GM18517 (cell line): ENCODE data around the gene IGF1R.
"Not testable (repeated sequence)": the region's sequence is repeated elsewhere in the genome, so short reads cannot be mapped to it uniquely, and the experiment has no call there.

ENCODE experiments used
- ATAC-seq: cut with Tn5 transposase; IDR thresholded peaks from one replicate; pipeline ENCODE4 v1.9.1; 2021; ENCODE audit warnings: mild to moderate bottlenecking, moderate library complexity; ENCODE audit not compliant: unreplicated experiment

The IGF1R gene

DNA sequence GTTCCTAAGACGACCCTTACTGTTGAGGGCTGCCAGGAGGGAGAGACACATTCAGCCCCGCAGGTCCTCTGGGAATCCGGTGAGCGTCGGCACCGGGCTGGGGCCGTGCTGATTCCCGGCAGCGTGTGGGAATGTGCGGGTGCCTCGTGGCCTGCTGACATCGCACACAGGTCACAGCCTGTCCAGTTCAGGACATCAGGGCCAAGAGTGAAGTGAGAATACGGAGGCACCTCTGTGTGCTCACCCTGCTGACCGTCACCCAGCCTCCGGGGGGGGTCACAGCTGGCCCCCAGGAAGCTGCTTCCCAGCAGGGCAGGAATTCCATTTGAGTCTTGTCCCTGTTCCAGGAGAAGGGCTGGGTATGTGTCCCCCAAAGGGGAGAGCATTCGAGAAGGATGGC lies 305.6 kb downstream of the IGF1R start:
- ATAC-seq, result no peak

DNA sequence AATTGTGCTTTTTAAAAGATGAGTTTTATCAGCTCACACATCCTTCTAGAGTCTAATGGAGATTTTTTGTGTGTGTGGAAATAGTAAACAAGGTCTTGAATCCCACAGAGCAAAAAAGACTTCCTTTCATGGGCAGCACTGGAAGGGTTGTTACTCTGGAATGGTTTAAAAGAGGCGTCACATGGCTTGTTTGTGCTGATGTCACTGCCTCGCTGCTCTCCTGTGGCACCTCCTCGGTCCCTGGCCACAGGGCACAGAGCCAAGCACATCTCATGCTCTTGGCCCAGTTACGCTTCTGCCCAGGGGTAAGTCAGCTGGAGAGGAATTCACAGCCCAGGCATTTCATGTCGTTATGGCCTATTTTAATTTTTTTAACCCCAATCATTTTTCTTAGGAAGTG lies 306.1 kb downstream of the IGF1R start:
- ATAC-seq, result no peak

DNA sequence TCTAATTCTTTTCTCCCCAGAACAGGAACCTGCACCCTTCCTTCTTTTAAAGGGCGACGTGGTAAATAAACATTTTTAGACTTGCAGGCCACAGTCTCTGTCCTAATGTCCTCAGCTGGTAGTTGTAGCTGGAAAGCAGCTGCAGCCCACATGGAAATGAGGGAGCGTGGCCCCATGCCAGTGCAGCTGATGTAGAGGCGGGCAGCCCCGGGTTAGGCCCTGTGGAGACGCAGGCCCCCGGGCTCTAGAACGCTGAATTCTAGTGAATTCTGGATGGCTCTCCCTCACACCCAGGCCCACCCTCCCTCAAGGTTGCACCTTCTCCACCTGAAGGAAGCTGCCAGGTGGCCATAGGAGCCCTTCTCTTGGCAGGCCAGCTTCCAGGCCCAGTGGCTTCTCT lies 307.0 kb downstream of the IGF1R start:
- ATAC-seq, result no peak

DNA sequence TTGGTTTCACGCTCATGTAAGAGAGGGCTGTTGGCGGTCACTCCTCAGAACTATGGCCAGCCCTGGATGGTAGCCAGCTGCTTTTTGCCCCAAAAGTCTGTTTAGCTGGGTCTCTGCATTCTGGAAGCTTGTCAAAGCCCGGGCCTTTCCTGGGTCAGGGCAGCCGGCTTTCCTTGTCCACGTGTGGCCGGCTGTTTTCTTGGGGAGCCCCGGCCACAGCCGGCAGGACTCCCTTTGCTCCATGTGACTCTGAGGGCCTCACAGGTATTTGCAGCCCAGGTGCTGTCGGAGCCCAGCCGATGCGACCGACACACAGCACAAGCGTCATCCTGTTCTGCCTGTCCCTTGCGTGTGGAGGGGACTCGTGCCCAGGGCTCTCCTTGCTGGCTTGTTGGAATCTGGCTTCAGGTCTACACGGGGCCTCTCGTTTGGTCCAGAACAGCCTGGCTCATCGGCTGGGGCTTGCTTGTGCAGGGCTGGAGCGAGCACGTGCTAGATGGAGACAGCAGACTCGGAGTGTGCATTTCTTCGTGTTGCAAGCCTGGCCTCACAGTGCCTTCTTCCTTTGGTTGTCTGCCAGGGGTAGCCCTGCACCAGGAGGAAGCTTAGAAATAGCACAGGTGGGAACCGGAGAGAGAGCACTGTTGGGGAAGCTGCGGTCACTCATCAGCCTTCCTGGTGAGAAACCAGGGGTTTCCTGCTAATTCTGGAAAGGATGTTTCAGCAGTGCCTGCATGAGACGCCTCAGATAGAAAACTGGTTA lies 307.8 kb downstream of the IGF1R start:
- no peak for ATAC-seq

DNA sequence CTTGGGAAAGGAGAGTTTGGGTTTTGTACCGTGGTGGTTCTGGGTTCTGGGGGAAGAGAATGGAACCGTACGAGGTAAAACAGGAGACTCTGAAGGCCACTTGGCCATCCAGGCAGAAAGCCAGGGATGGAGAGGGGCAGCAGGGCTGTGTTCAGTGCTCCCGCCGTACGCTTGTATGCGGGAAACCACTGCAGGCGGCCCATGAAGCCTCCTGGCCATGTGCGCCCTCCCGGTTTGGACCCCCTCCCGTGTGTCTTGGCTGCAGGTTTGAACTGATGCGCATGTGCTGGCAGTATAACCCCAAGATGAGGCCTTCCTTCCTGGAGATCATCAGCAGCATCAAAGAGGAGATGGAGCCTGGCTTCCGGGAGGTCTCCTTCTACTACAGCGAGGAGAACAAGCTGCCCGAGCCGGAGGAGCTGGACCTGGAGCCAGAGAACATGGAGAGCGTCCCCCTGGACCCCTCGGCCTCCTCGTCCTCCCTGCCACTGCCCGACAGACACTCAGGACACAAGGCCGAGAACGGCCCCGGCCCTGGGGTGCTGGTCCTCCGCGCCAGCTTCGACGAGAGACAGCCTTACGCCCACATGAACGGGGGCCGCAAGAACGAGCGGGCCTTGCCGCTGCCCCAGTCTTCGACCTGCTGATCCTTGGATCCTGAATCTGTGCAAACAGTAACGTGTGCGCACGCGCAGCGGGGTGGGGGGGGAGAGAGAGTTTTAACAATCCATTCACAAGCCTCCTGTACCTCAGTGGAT lies 308.6 kb downstream of the IGF1R start:
- no peak for ATAC-seq

DNA sequence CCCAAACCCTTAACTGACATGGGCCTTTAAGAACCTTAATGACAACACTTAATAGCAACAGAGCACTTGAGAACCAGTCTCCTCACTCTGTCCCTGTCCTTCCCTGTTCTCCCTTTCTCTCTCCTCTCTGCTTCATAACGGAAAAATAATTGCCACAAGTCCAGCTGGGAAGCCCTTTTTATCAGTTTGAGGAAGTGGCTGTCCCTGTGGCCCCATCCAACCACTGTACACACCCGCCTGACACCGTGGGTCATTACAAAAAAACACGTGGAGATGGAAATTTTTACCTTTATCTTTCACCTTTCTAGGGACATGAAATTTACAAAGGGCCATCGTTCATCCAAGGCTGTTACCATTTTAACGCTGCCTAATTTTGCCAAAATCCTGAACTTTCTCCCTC lies 309.3 kb downstream of the IGF1R start:
- no peak for ATAC-seq

DNA sequence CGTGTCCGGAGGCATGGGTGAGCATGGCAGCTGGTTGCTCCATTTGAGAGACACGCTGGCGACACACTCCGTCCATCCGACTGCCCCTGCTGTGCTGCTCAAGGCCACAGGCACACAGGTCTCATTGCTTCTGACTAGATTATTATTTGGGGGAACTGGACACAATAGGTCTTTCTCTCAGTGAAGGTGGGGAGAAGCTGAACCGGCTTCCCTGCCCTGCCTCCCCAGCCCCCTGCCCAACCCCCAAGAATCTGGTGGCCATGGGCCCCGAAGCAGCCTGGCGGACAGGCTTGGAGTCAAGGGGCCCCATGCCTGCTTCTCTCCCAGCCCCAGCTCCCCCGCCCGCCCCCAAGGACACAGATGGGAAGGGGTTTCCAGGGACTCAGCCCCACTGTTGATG lies 309.7 kb downstream of the IGF1R start:
- no peak for ATAC-seq

DNA sequence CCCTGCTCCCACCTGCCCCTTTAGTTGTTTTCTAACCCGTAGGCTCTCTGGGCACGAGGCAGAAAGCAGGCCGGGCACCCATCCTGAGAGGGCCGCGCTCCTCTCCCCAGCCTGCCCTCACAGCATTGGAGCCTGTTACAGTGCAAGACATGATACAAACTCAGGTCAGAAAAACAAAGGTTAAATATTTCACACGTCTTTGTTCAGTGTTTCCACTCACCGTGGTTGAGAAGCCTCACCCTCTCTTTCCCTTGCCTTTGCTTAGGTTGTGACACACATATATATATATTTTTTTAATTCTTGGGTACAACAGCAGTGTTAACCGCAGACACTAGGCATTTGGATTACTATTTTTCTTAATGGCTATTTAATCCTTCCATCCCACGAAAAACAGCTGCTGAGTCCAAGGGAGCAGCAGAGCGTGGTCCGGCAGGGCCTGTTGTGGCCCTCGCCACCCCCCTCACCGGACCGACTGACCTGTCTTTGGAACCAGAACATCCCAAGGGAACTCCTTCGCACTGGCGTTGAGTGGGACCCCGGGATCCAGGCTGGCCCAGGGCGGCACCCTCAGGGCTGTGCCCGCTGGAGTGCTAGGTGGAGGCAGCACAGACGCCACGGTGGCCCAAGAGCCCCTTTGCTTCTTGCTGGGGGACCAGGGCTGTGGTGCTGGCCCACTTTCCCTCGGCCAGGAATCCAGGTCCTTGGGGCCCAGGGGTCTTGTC lies 310.7 kb downstream of the IGF1R start:
- no peak for ATAC-seq

DNA sequence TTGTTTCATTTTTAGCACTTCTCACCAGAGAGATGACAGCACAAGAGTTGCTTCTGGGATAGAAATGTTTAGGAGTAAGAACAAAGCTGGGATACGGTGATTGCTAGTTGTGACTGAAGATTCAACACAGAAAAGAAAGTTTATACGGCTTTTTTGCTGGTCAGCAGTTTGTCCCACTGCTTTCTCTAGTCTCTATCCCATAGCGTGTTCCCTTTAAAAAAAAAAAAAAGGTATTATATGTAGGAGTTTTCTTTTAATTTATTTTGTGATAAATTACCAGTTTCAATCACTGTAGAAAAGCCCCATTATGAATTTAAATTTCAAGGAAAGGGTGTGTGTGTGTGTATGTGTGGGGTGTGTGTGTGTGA lies 311.3 kb downstream of the IGF1R start:
- ATAC-seq, result no peak

DNA sequence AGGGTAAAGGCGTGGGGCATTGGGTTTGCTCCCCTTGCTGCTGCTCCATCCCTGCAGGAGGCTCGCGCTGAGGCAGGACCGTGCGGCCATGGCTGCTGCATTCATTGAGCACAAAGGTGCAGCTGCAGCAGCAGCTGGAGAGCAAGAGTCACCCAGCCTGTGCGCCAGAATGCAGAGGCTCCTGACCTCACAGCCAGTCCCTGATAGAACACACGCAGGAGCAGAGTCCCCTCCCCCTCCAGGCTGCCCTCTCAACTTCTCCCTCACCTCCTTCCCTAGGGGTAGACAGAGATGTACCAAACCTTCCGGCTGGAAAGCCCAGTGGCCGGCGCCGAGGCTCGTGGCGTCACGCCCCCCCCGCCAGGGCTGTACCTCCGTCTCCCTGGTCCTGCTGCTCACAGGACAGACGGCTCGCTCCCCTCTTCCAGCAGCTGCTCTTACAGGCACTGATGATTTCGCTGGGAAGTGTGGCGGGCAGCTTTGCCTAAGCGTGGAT lies 312.3 kb downstream of the IGF1R start:
- ATAC-seq, result no peak

DNA sequence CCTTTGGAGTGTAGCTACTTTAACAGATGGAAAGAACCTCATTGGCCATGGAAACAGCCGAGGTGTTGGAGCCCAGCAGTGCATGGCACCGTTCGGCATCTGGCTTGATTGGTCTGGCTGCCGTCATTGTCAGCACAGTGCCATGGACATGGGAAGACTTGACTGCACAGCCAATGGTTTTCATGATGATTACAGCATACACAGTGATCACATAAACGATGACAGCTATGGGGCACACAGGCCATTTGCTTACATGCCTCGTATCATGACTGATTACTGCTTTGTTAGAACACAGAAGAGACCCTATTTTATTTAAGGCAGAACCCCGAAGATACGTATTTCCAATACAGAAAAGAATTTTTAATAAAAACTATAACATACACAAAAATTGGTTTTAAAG lies 315.1 kb downstream of the IGF1R start:
- ATAC-seq, result no peak

DNA sequence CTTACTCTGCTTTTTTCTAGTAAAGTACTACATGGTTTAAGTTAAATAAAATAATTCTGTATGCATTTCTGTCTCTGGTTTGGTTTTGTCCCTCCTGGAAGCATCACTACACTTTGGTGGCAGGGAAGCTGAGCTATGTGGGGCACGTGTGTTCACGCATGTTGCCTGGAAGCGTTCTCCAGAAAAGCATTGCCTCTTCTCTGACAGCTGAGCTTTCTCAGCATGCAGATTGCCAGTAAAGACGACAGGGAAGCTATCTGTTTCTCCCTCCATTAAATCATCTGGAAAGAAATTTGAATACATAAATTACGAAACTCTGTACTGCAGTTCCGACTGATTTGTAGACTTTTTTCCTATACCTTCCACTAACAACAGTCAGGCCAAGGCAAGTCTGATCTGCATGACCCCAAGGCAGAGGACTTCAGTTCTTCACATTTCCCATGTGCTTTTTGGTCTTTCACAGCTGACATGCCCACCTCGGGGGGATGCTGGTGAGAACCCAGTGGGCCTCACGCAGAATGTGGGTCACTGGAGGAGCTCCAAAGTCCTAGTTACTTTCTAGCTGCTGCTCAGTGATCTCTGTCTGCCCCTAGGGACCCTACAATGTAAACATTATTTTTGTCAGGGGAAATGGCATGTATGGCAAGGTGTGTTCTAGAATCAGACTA lies 316.3 kb downstream of the IGF1R start:
- no peak for ATAC-seq

DNA sequence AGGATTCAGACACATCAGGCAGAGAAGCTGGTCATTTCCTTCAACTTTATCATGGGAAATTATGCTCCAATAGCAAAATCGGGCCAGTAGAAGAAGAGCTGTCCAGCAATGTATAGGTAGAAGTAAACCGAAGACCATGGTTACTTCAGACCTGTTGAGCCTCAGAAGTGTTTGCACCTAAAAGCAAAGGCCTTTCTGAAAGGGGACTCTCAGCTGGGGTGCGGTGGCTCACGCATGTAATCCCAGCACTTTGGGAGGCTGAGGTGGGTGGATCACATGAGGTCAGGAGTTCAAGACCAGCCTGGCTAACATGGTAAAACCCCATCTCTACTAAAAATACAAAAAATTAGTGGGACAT lies 316.8 kb downstream of the IGF1R start:
- ATAC-seq, result not testable (repeated sequence)

DNA sequence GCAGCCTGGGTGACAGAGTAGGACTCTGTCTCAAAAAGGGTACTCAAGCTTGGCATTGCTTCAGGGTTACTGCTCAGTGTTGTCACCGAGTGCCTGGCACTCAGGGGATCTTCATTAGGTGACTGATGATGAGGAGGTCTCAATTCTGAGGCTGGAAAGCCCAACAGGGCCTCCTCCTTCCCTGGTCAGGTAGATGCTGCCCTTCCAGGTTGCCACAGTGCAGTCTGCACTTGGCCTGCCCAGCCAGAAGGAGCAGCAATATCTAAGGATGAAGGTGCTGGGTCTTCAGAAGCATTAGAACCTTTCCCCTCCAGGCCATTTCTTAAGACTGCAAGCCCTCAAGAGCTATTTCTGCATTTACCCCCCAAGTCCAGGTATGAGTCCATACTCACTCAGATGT lies 317.3 kb downstream of the IGF1R start:
- no peak for ATAC-seq

DNA sequence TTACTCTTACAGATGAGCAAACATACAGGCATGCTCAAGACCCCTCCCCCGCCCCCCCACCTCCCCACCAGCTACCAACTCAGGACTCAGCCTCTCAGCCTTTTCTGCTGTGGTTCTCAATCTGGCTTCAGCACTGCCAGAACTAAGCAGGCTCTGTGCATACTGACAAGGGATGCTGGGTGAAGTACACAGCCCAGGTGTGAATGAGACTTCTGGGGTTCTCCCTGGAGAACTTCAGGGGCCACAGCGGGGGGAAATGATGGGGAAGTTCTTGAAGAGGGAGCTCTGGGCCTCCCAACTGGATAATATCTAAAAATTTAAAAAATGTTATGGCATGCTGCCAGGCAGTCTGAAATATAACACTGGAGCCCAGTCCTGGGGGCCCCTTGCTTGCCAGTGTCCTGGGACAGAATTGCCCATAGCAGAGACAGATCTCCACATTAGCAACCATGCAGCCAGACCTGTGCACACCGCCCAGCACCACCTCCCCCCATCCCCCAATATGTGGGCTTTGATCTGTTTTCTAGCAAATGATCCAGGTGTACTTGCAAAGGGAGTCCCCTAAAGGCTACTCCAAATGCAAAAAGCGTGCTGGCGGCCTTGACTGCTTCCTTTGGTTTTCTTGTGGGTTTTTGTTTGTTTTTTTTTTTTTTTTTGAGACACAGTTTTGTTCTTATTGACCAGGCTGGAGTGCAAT lies 317.9 kb downstream of the IGF1R start:
- no peak for ATAC-seq

DNA sequence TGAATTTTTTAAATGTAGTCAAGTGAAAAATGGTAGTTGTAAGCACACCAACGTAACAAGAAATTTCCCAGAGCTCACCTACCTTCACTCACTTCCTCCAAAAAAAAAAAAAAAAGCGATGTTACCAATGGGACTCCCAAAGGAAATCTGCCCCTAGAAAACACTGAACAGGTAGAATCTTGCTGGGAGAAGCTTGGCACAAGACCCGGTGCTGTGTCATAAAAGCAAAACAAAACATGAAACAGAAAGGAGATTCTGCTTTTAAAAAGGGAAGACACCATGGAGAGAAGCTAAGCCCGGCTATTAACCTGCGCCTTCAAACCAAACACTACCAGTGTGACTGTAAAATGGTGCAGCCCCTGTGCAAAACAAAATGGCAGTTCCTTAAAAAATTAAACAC lies 318.8 kb downstream of the IGF1R start:
- ATAC-seq, result no peak

DNA sequence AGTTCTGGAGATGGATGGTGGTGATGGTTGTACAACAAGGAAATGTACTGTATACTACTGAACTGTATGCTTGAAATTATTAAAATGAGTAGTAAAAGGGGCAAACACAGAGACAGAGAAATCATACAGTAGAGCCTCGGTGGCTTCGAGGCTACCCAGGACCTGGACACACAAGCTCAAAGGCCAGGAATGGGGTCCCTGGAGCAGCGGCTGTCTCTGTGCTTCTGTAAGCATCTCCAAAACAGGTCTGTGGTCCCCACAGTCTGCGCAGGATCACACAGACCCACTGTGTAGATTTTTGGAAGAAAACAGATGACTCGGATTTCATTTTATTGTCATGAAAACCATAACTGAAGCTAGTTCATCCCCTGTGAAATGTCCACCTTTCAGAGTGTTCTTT lies 319.6 kb downstream of the IGF1R start:
- no peak for ATAC-seq

DNA sequence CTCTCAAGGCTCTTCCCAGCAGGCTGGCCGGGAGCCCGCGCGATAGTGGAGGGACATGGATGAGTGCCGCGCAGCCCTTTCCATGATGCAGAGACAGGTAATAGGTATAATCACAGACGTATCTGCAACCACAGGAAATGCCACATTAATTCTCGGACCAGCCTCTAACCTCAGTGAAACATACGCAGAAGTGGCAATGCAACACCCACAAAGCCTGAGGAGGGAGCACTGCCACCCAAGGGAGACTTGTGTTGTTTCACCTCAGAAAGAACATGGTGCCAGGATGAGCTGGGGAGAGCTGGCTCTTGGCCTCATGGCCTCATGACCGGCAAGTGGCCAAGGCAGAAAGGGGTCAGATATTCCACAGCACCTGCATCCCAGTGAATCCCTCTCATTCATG lies 320.2 kb downstream of the IGF1R start:
- no peak for ATAC-seq

DNA sequence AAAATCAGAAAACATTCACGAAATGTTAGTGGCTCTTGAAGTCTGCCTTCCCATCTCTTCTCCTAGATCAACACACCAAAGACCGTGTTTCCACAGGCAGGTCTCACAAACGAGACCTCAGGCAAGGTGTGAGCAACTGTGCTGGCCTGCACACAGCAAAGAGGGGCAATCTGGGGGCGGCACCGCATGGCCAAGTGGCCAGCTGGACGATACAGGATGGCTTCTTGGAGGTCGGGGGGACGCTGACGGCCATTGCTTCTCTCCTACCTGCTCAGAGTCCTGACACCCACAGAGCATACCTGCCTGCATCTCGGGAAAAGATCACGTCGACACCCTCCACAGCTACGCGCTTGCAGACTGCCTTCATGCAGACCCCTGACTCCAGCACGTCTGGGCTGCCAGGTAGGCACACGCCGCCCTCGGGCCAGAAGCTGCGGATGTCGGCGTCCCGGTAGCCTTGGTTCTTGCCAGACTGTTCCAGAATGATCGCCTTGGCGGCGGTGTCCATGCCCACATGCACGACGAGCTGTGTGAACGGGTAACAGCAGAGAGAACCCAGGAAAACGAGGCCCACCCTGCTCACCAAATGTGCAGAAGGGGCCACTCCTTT lies 320.9 kb downstream of the IGF1R start:
- no peak for ATAC-seq

DNA sequence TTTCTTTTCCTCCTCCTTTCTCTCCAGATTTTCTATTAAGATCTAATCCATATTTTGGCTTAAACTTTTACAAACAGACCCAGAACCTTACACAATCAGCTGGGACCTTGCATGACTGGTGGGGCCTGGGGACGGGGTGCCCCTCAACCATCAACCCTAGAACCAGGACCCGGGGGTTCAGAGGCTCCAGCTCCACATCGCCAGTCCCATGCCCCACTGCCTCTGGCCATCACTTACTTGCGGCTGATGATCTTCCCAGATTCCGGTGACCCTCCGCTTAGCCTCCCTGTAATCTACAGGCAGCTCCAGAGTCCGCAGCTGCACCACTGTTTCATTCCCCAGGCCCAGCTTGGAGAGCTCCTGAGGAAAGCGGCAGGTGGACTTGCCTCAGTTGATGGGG lies 322.5 kb downstream of the IGF1R start:
- no peak for ATAC-seq
